Cardiac fibroblast (primary cell): ENCODE measurements around the gene CFAP299.

ENCODE experiments used
- DNase-seq, 2 donors: peaks; one replicate each; pipeline versions ENCODE4 v3.0.0 to v3.0.0-alpha.2; 2010; ENCODE audit warnings: low read depth in 2 of 2
- H3K4me3 ChIP-seq, 2 donors: replicated peaks in 1 of 2; 1 replicate in 1 of 2; 2 replicates in 1 of 2; pipeline ENCODE4 v1.5.1; 2011; ENCODE audit warnings: low read depth in 2 of 2, low read length in 2 of 2, mild to moderate bottlenecking in 2 of 2, moderate library complexity in 1 of 2
- TF ChIP-seq, protein P1 (sequence below): IDR thresholded peaks from one replicate; pipeline ENCODE4 v1.5.1; 2011; ENCODE audit warnings: low read depth, mild to moderate bottlenecking, low read length, inconsistent platforms

Gene CFAP299

GRCh38 chr4:80814266-80814665 is 478.7 kb downstream of the CFAP299 start:
- no peak overlapping the region for H3K4me3 ChIP-seq
- DNase-seq = no peak
- TF ChIP-seq, protein P1, sequence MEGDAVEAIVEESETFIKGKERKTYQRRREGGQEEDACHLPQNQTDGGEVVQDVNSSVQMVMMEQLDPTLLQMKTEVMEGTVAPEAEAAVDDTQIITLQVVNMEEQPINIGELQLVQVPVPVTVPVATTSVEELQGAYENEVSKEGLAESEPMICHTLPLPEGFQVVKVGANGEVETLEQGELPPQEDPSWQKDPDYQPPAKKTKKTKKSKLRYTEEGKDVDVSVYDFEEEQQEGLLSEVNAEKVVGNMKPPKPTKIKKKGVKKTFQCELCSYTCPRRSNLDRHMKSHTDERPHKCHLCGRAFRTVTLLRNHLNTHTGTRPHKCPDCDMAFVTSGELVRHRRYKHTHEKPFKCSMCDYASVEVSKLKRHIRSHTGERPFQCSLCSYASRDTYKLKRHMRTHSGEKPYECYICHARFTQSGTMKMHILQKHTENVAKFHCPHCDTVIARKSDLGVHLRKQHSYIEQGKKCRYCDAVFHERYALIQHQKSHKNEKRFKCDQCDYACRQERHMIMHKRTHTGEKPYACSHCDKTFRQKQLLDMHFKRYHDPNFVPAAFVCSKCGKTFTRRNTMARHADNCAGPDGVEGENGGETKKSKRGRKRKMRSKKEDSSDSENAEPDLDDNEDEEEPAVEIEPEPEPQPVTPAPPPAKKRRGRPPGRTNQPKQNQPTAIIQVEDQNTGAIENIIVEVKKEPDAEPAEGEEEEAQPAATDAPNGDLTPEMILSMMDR = no peak

- TF ChIP-seq, protein P1 = no peak
- DNase-seq = peak in 1 of 2 donors; percentile 1
- no peak overlapping the region for H3K4me3 ChIP-seq
Observed at GRCh38 chr4:80831383-80832361, 496.1 kb downstream of the CFAP299 start.

DNA sequence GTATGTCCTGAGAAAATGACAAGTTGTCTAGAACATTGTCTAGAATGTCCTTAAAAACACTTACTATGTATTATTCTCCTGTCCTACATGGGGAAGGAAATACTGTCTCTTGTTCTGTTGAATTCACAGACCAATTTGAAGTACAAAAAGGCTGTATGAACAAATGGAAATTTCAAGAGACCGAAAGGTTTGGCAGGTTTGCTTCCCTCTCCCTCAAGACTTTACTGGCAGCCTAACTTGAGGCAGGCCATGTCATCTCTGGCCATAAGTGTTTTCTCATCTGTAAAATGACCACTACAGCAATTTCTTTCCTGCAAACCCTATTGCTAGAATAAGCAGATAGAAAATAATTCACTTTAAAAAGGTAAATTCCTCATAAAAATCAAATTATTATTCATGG is 503.8 kb downstream of the CFAP299 start:
- DNase-seq = no peak
- TF ChIP-seq, protein P1 = no peak
- H3K4me3 ChIP-seq = no peak overlapping the region

- TF ChIP-seq, protein P1 = no peak
- no peak for DNase-seq
- no peak overlapping the region for H3K4me3 ChIP-seq
Observed at GRCh38 chr4:80839792-80840191, 504.3 kb downstream of the CFAP299 start.

GRCh38 chr4:80840396-80840795 is 504.9 kb downstream of the CFAP299 start:
- TF ChIP-seq, protein P1 = no peak
- no peak overlapping the region for H3K4me3 ChIP-seq
- DNase-seq = no peak

DNA sequence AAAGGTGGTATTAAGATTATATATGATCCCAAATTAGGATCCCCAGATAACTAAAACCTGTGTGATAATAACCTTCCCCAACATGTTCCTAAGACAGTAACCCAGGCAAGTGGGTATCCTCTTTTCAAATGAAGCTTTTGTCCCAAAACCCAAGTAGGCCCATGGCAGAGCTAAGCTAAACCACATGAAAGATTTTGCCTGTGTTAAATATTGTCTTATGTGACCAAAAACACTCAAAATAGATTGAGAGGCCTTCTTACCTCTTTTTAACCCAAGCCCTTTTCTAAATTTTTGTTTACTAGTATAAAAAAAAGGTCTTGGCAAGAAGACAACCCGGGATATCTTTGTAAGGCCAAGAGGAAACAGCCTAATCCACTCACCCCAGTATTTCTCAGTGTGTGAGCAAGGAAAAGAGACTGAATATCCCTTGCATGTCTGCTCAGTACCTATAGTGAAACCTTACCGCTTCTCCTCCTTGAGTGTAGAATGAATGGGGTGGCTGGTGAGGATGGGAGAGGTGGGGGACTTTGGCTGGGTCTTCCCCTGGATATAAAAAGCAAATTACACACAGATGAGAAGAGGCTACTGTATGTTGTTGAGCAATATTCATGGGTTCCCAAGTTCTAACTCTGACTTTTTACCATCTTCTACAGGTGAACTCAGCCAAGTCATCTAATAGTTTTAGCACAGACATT is 506.2 kb downstream of the CFAP299 start:
- TF ChIP-seq, protein P1 = no peak
- no peak for DNase-seq
- H3K4me3 ChIP-seq = no peak overlapping the region
